H9 (cell line): ENCODE measurements around the gene CADM3. TPM values are rescaled to one million over a fixed set of nuclear protein-coding genes. Genes with fewer than 3 reads are reported as not detected.

ENCODE experiments used
- DNase-seq: peaks from one replicate; pipeline ENCODE4 v3.0.0-alpha.2; 2017
- H2AFZ ChIP-seq: one replicate; pipeline ENCODE4 v1.6.1; 2013; ENCODE audit warnings: mild to moderate bottlenecking, low read length, control low read depth, moderate library complexity
- H2AK5ac ChIP-seq: 2 replicates; pipeline ENCODE4 v1.6.1; 2013; ENCODE audit warnings: low read length, control low read depth, mixed read lengths; ENCODE audit not compliant: insufficient read length
- H2BK120ac ChIP-seq: one replicate; pipeline ENCODE4 v1.6.1; 2013; ENCODE audit warnings: low read depth, mild to moderate bottlenecking, low read length, control low read depth, inconsistent platforms; ENCODE audit not compliant: poor library complexity, severe bottlenecking
- H2BK12ac ChIP-seq: 2 replicates; pipeline ENCODE4 v1.6.1; 2013; ENCODE audit warnings: low read length, control low read depth, mixed read lengths, low read depth; ENCODE audit not compliant: insufficient read length
- H2BK15ac ChIP-seq: 2 replicates; pipeline ENCODE4 v1.6.1; 2013; ENCODE audit warnings: low read depth, low read length, control low read depth
- H2BK20ac ChIP-seq: one replicate; pipeline ENCODE4 v1.6.1; 2013; ENCODE audit warnings: low read depth, mild to moderate bottlenecking, low read length, control low read depth, inconsistent platforms; ENCODE audit not compliant: poor library complexity, severe bottlenecking
- H2BK5ac ChIP-seq: 2 replicates; pipeline ENCODE4 v1.6.1; 2013; ENCODE audit warnings: low read length, control low read depth, mixed read lengths; ENCODE audit not compliant: insufficient read length
- H3K14ac ChIP-seq: 2 replicates; pipeline ENCODE4 v1.6.1; 2013; ENCODE audit warnings: low read length, control low read depth; ENCODE audit not compliant: insufficient read depth
- H3K18ac ChIP-seq: 2 replicates; pipeline ENCODE4 v1.6.1; 2013; ENCODE audit warnings: low read depth, mild to moderate bottlenecking, mixed read lengths, low read length, control low read depth; ENCODE audit not compliant: insufficient read length
- H3K23ac ChIP-seq: 2 replicates; pipeline ENCODE4 v1.6.1; 2013; ENCODE audit warnings: low read length, control low read depth, mixed read lengths, low read depth; ENCODE audit not compliant: insufficient read length
- H3K23me2 ChIP-seq: 2 replicates; pipeline ENCODE4 v1.6.1; 2013; ENCODE audit warnings: low read depth, mild to moderate bottlenecking, mixed read lengths, low read length, control low read depth; ENCODE audit not compliant: insufficient read length, poor library complexity, severe bottlenecking
- H3K27ac ChIP-seq: 2 replicates; pipeline ENCODE4 v1.5.1; 2013; ENCODE audit warnings: low read length, control low read depth, mixed read lengths, low read depth; ENCODE audit not compliant: insufficient read length
- H3K27me3 ChIP-seq: 2 replicates; pipeline ENCODE4 v1.6.1; 2013; ENCODE audit warnings: low read length, control low read depth, inconsistent platforms; ENCODE audit not compliant: insufficient read depth
- H3K4ac ChIP-seq: 2 replicates; pipeline ENCODE4 v1.6.1; 2013; ENCODE audit warnings: low read depth, mild to moderate bottlenecking, control low read depth, inconsistent platforms, low read length, moderate library complexity
- H3K4me1 ChIP-seq: 2 replicates; pipeline ENCODE4 v1.6.1; 2013; ENCODE audit warnings: low read length, control low read depth, inconsistent platforms; ENCODE audit not compliant: insufficient read depth
- H3K4me2 ChIP-seq: 2 replicates; pipeline ENCODE4 v1.6.1; 2013; ENCODE audit warnings: low read length, control low read depth, mixed read lengths; ENCODE audit not compliant: insufficient read length, insufficient read depth
- H3K56ac ChIP-seq: 2 replicates; pipeline ENCODE4 v1.6.1; 2013; ENCODE audit warnings: low read depth, mild to moderate bottlenecking, mixed read lengths, low read length, control low read depth; ENCODE audit not compliant: insufficient read length
- H3K79me1 ChIP-seq: 2 replicates; pipeline ENCODE4 v1.6.1; 2013; ENCODE audit warnings: low read depth, mild to moderate bottlenecking, moderate library complexity, low read length, control low read depth, inconsistent platforms; ENCODE audit not compliant: insufficient read depth, poor library complexity, severe bottlenecking
- H3K79me2 ChIP-seq: 2 replicates; pipeline ENCODE4 v1.6.1; 2013; ENCODE audit warnings: low read length, control low read depth, inconsistent platforms; ENCODE audit not compliant: insufficient read depth
- H3K9ac ChIP-seq: 2 replicates; pipeline ENCODE4 v1.6.1; 2013; ENCODE audit warnings: low read length, control low read depth, mixed read lengths; ENCODE audit not compliant: insufficient read length; ENCODE audit errors: extremely low read depth
- H3K9me3 ChIP-seq: one replicate; pipeline ENCODE4 v1.6.1; 2013; ENCODE audit warnings: low read depth, low read length, inconsistent platforms; ENCODE audit not compliant: control insufficient read depth
- H3T11ph ChIP-seq: one replicate; pipeline ENCODE4 v1.6.1; 2013; ENCODE audit warnings: mild to moderate bottlenecking, low read length, control low read depth, inconsistent platforms
- H4K20me1 ChIP-seq: one replicate; pipeline ENCODE4 v1.6.1; 2013; ENCODE audit not compliant: control insufficient read depth, insufficient read length, insufficient read depth
- H4K5ac ChIP-seq: 2 replicates; pipeline ENCODE4 v1.6.1; 2013; ENCODE audit warnings: low read depth, mild to moderate bottlenecking, mixed read lengths, low read length, control low read depth; ENCODE audit not compliant: insufficient read length
- H4K8ac ChIP-seq: replicated peaks from 2 replicates; pipeline ENCODE4 v1.6.1; 2013; ENCODE audit warnings: low read length, control low read depth, mixed read lengths, low read depth; ENCODE audit not compliant: insufficient read length
- H4K91ac ChIP-seq: 2 replicates; pipeline ENCODE4 v1.6.1; 2013; ENCODE audit warnings: low read depth, mild to moderate bottlenecking, moderate library complexity, mixed read lengths, low read length, control low read depth; ENCODE audit not compliant: insufficient read length
- H3K27ac Mint-ChIP-seq, 3 experiments: 2 replicates in 2 of 3; 3 replicates in 1 of 3; pipeline ENCODE4 v1.8.0; 2020 to 2021; ENCODE audit warnings: mixed read lengths in 3 of 3, mild to moderate bottlenecking in 1 of 3, moderate library complexity in 1 of 3
- H3K27me3 Mint-ChIP-seq: 2 replicates; pipeline ENCODE4 v1.8.0; 2021; ENCODE audit warnings: low read depth, mild to moderate bottlenecking, moderate library complexity, mixed read lengths
- H3K36me3 Mint-ChIP-seq, 3 experiments: 2 replicates in 2 of 3; 3 replicates in 1 of 3; pipeline ENCODE4 v1.8.0; 2020 to 2021; ENCODE audit warnings: low read depth in 3 of 3, mixed read lengths in 3 of 3; ENCODE audit not compliant: insufficient read depth in 1 of 3
- H3K4me1 Mint-ChIP-seq, 2 experiments: 2 replicates each; pipeline ENCODE4 v1.8.0; 2020; ENCODE audit warnings: mixed read lengths in 2 of 2
- H3K4me3 Mint-ChIP-seq, 2 experiments: 2 replicates in 1 of 2; 3 replicates in 1 of 2; pipeline ENCODE4 v1.8.0; 2020 to 2021; ENCODE audit warnings: mild to moderate bottlenecking in 2 of 2, mixed read lengths in 2 of 2, moderate library complexity in 1 of 2
- H3K9me3 Mint-ChIP-seq, 2 experiments: 2 replicates in 1 of 2; 3 replicates in 1 of 2; pipeline ENCODE4 v1.8.0; 2020; ENCODE audit warnings: mild to moderate bottlenecking in 2 of 2, mixed read lengths in 2 of 2, moderate library complexity in 1 of 2
- whole genome bisulfite sequencing: extraction: QIAGEN DNeasy Blood & Tissue Kit; methylation state at CpG from one replicate; pipeline ENCODE4 v1.1.7; 2013; ENCODE audit warnings: missing lambda C conversion rate, low lambda C conversion rate, mixed read lengths; ENCODE audit not compliant: insufficient read length; ENCODE audit errors: extremely low coverage; 5-methylcytosine and 5-hydroxymethylcytosine counted together
- total RNA-seq: library from RNA; stranded (reverse); gene quantifications from 2 replicates; pipeline ENCODE4 v1.2.1, GENCODE V29; 2021
- TF ChIP-seq, protein P1 (sequence below): fragments of 200-600 bp; sonication (generic); conservative IDR thresholded peaks from 3 replicates; pipeline ENCODE4 v1.8.0; 2021; ENCODE audit warnings: antibody characterized with exemption, mild to moderate bottlenecking

CADM3 gene
- total RNA-seq, 1 experiment from 2014 or later: 5.6 TPM

DNA sequence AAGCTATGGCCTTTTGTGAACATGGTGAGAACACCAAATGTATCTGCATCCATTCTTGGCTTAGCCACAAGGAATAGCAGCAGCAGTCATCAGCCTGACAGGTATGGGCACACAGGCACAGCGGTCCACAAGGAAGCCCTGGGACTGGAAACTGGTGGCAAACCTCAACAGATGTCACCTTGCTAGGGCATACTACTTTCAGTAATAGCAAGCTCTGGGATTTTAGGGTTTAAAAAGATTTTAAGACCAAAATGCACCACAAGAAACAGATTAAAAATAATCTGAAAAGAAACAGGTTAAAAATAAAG, 9.7 kb upstream of the CADM3 start:
- Histone ChIP-seq H2AK5ac (no peak overlapping the region), H3K27me3 (no peaks in the 10 kb centered on the region), H4K5ac (no peak overlapping the region), H4K20me1 (no peaks in the 10 kb centered on the region), H3T11ph (no peak overlapping the region), H2BK5ac (no peak overlapping the region), H2BK20ac (no peak overlapping the region), H4K91ac (no peak overlapping the region), H4K8ac (no peak overlapping the region), H3K23me2 (no peaks in the 10 kb centered on the region), H3K56ac (no peak overlapping the region), H3K18ac (no peak overlapping the region), H2BK15ac (no peak overlapping the region), H2BK12ac (no peak overlapping the region), H2AFZ (no peak overlapping the region), H3K23ac (no peak overlapping the region), H3K79me1 (no peaks in the 10 kb centered on the region), H2BK120ac (no peak overlapping the region), H3K14ac (no peak overlapping the region), H3K4me1 (no peaks in the 10 kb centered on the region), H3K27ac (no peak overlapping the region), H3K9me3 (no peaks in the 10 kb centered on the region), H3K4ac (no peak overlapping the region), H3K4me2 (no peak overlapping the region), H3K79me2 (no peaks in the 10 kb centered on the region), H3K9ac (no peak overlapping the region)
- Mint-ChIP-seq H3K4me3 (no peak overlapping the region), H3K36me3 (peaks cover 0 to 2% (median 0%) of the 10 kb centered on the region in 3 experiments; a peak in 2 of 7 replicates), H3K9me3 (peaks cover 0 to 2% of the 10 kb centered on the region in 2 experiments; a peak in 1 of 5 replicates), H3K27me3 (no peaks in the 10 kb centered on the region; the same call in 1 of the 2 replicates), H3K4me1 (peaks cover 3 to 12% of the 10 kb centered on the region in 2 experiments; a peak in 3 of 4 replicates), H3K27ac (no peak overlapping the region)
- TF ChIP-seq, protein P1, sequence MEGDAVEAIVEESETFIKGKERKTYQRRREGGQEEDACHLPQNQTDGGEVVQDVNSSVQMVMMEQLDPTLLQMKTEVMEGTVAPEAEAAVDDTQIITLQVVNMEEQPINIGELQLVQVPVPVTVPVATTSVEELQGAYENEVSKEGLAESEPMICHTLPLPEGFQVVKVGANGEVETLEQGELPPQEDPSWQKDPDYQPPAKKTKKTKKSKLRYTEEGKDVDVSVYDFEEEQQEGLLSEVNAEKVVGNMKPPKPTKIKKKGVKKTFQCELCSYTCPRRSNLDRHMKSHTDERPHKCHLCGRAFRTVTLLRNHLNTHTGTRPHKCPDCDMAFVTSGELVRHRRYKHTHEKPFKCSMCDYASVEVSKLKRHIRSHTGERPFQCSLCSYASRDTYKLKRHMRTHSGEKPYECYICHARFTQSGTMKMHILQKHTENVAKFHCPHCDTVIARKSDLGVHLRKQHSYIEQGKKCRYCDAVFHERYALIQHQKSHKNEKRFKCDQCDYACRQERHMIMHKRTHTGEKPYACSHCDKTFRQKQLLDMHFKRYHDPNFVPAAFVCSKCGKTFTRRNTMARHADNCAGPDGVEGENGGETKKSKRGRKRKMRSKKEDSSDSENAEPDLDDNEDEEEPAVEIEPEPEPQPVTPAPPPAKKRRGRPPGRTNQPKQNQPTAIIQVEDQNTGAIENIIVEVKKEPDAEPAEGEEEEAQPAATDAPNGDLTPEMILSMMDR: no peak
- WGBS: no CpG with 5 or more reads among the region's 1 CpG
- DNase-seq: no peak
